DND-41 (cell line): Measurements from ENCODE around the gene CCL26.

Source experiments
- CTCF ChIP-seq: IDR thresholded peaks from 2 replicates; pipeline ENCODE4 v1.5.1; 2012; ENCODE audit warnings: borderline replicate concordance, low read length, moderate library complexity, mild to moderate bottlenecking; ENCODE audit not compliant: poor library complexity, severe bottlenecking; ENCODE audit errors: extremely low read depth
- EZH2 ChIP-seq: IDR thresholded peaks from 3 replicates; pipeline ENCODE4 v1.6.1; 2012; ENCODE audit warnings: borderline replicate concordance, low read depth, mild to moderate bottlenecking, moderate library complexity, low read length, inconsistent platforms; ENCODE audit not compliant: severe bottlenecking

DNA sequence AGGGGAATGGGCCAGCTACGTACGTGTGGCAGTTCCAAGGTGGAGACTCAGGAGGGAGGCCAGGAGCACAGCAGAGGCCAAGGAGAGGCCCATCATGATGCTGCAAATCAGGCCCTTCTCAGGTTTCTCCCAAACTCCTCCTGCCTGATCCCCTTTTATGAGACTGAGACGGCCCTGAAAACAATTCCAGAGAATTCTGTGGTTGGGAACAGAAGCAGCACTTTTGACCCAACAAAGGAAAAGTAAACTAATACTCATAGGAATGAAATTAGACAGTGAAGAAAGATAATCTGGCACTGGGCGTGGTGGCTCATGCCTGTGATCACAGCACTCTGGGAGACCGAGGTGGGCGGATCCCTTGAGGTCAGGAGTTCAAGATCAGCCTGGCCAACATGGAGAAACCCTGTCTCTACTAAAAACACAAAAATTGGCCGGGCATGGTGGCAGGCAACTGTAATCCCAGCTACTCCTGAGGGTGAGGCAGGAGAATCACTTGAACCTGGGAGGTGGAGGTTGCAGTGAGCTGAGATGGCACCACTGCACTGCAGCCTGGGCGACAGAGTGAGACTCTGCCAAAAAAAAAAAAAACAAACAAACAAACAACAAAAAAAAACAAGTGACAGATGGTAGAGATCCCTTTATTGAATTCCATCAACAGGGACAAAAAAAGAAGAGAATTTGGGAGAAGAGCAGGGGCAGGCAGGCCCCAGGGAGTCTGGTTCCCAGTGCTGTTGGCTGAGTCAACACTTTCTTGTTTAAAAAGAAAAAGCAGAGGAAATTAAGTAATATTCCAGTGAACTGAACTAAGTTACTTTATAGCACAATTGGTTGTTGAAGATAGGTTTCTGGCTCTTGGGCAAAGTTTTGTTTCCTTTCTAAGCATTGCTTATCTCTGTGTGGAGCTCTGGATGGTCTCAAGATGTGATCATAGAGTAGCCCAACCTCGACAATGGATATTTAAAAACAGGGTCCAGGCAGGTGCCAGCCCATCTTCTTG lies at the start of gene CCL26:
- TF ChIP-seq EZH2 (no peak), CTCF (no peak)
